Mucosa of rectum (tissue), 2 donors: ENCODE data around the gene PLVAP.

Experiments
- H3K27ac ChIP-seq, 2 donors: one replicate each; pipeline ENCODE4 v1.7.0; 2013; ENCODE audit warnings: inconsistent platforms in 2 of 2, low read depth in 2 of 2, low read length in 2 of 2
- H3K27me3 ChIP-seq, 2 donors: one replicate each; pipeline ENCODE4 v1.7.0; 2013; ENCODE audit warnings: low read length in 2 of 2; ENCODE audit not compliant: control insufficient read depth in 2 of 2, insufficient read depth in 2 of 2
- H3K36me3 ChIP-seq, 2 donors: one replicate each; pipeline ENCODE4 v1.7.0; 2013; ENCODE audit warnings: low read length in 2 of 2; ENCODE audit not compliant: control insufficient read depth in 2 of 2, insufficient read depth in 2 of 2
- H3K4me1 ChIP-seq, 2 donors: one replicate each; pipeline ENCODE4 v1.7.0; 2013; ENCODE audit warnings: low read length in 2 of 2, mild to moderate bottlenecking in 1 of 2; ENCODE audit not compliant: control insufficient read depth in 2 of 2, insufficient read depth in 2 of 2
- H3K4me3 ChIP-seq, 2 donors: one replicate each; pipeline ENCODE4 v1.7.0; 2013; ENCODE audit warnings: low read length in 2 of 2
- H3K9ac ChIP-seq, 2 donors: one replicate each; pipeline ENCODE4 v1.7.0; 2013; ENCODE audit warnings: low read length in 2 of 2, low read depth in 1 of 2, mild to moderate bottlenecking in 1 of 2
- H3K9me3 ChIP-seq, 2 donors: one replicate each; pipeline ENCODE4 v1.7.0; 2013; ENCODE audit warnings: low read length in 2 of 2; ENCODE audit not compliant: control insufficient read depth in 2 of 2
- donor health status: healthy.
- donor health status: Normal muscosa, but diverticular disease.

Gene PLVAP

DNA sequence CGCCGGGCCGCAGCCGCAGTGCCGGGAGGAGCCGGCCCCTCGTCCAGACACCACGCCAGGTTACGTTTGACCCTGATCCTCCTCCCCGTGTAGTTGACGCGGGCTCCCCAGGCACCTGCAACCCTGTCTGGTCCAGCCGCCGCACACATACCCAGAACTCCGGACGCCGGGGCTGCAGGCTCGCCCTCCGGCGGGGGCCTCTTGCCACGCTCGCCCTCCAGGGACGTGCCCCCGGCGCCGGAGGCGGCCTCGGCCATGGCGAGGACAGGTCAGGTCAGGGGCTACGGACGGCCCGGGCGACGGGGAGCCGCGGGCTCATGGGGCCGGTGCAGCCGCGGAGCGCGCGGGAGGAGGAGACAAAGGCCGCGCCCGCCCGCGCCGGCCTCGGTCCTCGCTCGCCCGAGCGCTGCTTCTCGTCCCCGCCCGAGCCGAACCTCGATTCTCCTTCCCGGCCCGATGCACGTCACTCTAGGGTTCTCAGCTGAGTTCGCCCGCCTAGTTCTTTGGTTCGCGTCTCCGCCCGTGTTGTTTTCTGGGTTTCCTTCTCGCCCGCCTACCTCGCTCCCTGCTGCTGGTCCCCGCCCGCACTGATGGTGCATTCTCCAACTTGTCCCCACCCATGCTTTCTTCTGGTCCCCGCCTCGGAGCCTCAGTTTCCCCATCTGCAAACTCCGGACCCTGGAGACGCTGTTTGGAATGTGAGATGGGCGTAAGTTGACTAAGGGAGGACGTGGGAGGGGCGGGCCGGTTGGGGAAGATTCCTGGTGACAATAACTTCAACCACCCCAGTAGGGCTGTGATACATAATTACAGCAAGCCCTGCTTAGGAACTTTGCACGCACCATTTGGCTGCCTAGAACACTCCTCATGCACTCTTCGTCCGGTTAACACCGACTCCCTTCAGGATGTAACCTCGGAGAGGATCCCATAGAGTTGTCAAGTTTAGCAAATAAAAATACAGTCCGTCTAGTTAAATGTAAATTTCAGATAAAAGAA lies 42.4 kb downstream of the PLVAP start, which contains the start of gene ANO8:
Gene ANO8, minus strand, starts transcription at position 442 of the 996 bp plus-strand sequence. Its CDS starts 185 bp downstream, at position 257.
- Histone ChIP-seq H3K4me1 (peaks cover 28 to 32% of the 10 kb centered on the region in 2 donors), H3K36me3 (no peaks in the 10 kb centered on the region), H3K9me3 (no peaks in the 10 kb centered on the region)

GRCh38 chr19:17333611-17334413 lies 43.3 kb downstream of the PLVAP start:
- Histone ChIP-seq H3K4me1 (peaks cover 34 to 38% of the 10 kb centered on the region in 2 donors), H3K27ac (peak overlapping the region in 1 of 2 donors; percentile 67), H3K36me3 (no peaks in the 10 kb centered on the region), H3K27me3 (peaks cover 2 to 15% of the 10 kb centered on the region in 2 donors), H3K9me3 (no peaks in the 10 kb centered on the region), H3K9ac (peak overlapping the region; percentile 65 to 72), H3K4me3 (peak overlapping the region; percentile 73)

More for the DNA sequence above, 42.4 kb downstream of the PLVAP start, which contains the start of gene ANO8:
- peak within 1 kb of the TSS; percentile 30 to 67 for H3K27ac ChIP-seq
- peak within 1 kb of the TSS; percentile 73 for H3K4me3 ChIP-seq
- H3K27me3 ChIP-seq, result peaks cover 0 to 8% of the 10 kb centered on the region in 2 donors
- peak within 1 kb of the TSS; percentile 65 to 72 for H3K9ac ChIP-seq

- no peaks in the 10 kb centered on the region for H3K36me3 ChIP-seq
- no peak overlapping the region for H3K27ac ChIP-seq
- H3K4me3 ChIP-seq, result no peak overlapping the region
- H3K4me1 ChIP-seq, result peaks cover 32 to 37% of the 10 kb centered on the region in 2 donors
- no peaks in the 10 kb centered on the region for H3K9me3 ChIP-seq
- peaks cover 2 to 15% of the 10 kb centered on the region in 2 donors for H3K27me3 ChIP-seq
- H3K9ac ChIP-seq, result no peak overlapping the region
Observed at GRCh38 chr19:17332677-17333581, 44.2 kb downstream of the PLVAP start.

- Histone ChIP-seq H3K4me3 (no peak overlapping the region), H3K9me3 (no peaks in the 10 kb centered on the region), H3K27ac (no peak overlapping the region), H3K4me1 (peaks cover 29 to 32% of the 10 kb centered on the region in 2 donors), H3K9ac (no peak overlapping the region), H3K27me3 (peaks cover 2 to 15% of the 10 kb centered on the region in 2 donors), H3K36me3 (no peaks in the 10 kb centered on the region)
Observed at GRCh38 chr19:17332360-17332676, 44.8 kb downstream of the PLVAP start.

GRCh38 chr19:17331045-17331558 lies 46.0 kb downstream of the PLVAP start:
- Histone ChIP-seq H3K36me3 (no peaks in the 10 kb centered on the region), H3K4me3 (no peak overlapping the region), H3K27me3 (peaks cover 2 to 15% of the 10 kb centered on the region in 2 donors), H3K9me3 (no peaks in the 10 kb centered on the region), H3K9ac (no peak overlapping the region), H3K27ac (no peak overlapping the region), H3K4me1 (peaks cover 25 to 27% of the 10 kb centered on the region in 2 donors)

GRCh38 chr19:17330262-17331044 lies 46.7 kb downstream of the PLVAP start:
- Histone ChIP-seq H3K27ac (no peak overlapping the region), H3K27me3 (peaks cover 2 to 15% of the 10 kb centered on the region in 2 donors), H3K4me1 (peaks cover 22 to 23% of the 10 kb centered on the region in 2 donors)

DNA sequence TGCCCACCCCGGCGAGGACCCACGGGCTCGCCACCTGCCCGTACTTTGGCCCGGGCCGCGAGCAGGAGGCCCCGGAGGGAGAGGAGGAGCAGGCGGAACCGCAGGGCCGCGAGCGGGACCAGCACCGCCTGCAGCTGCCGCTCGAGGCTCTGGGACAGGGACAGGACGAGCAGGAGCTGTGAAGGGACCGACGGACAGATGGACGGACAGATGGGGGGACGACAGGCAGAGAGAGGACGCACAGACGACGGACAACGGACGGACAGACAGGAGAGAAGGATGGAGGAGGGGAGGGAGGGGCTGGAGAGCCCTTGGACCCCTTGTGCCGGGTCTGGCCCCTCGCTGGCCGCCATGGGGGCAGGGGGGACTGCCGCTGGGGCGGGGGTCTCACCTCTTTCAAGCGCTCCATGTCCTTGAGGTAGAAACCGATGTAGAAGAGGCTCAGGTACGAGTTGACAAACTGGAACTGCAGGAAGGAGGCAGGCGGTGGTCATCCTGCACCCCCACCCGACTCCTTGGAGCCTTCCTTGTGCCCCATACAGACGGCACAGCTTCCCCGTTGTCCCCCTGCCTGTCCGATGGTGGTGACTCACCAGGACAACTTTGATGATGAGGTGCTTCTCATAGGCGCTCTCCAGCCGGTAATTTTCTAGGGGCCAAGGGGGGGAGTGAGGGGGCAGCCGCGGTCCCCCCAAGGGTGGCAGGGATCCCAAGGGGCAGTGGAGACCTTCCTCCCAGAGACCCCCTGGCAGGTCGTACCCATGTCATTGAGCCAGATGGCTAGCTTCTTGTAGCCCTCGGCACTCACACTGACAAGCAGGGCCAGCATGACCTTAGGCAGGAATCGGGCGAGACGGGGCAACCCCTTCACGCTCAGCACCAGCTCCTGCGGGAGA lies 47.5 kb downstream of the PLVAP start:
- Histone ChIP-seq H3K27ac (no peak overlapping the region), H3K9me3 (no peaks in the 10 kb centered on the region)

More at GRCh38 chr19:17330262-17331044, 46.7 kb downstream of the PLVAP start:
- Histone ChIP-seq H3K4me3 (no peak overlapping the region), H3K36me3 (no peaks in the 10 kb centered on the region), H3K9ac (no peak overlapping the region), H3K9me3 (no peaks in the 10 kb centered on the region)

More for the DNA sequence above, 47.5 kb downstream of the PLVAP start:
- Histone ChIP-seq H3K9ac (peak overlapping the region in 1 of 2 donors; percentile 33), H3K27me3 (peaks cover 2 to 15% of the 10 kb centered on the region in 2 donors), H3K4me3 (no peak overlapping the region), H3K36me3 (no peaks in the 10 kb centered on the region), H3K4me1 (peaks cover 15 to 17% of the 10 kb centered on the region in 2 donors)
